ENCODE measurements around the gene USP34.
"Not testable (repeated sequence)": the region's sequence is repeated elsewhere in the genome, so short reads cannot be mapped to it uniquely, and the experiment has no call there.

The USP34 gene

GRCh38 chr2:61183795-61184194, 287.1 kb downstream of the USP34 start:
- no peak for DNase-seq (ENCODE audit: low spot score)

GRCh38 chr2:61182059-61182383, 288.9 kb downstream of the USP34 start:
- DNase-seq (ENCODE audit: low spot score), result no peak

GRCh38 chr2:61181382-61182058, 289.4 kb downstream of the USP34 start:
- DNase-seq (ENCODE audit: low spot score), result no peak

- no peak for DNase-seq (ENCODE audit: low spot score)
These were observed 290.2 kb downstream of the USP34 start for GRCh38 chr2:61180686-61181085.

GRCh38 chr2:61179701-61180639, 290.9 kb downstream of the USP34 start:
- no peak for DNase-seq (ENCODE audit: low spot score)

- no peak for DNase-seq (ENCODE audit: low spot score)
These were observed 292.0 kb downstream of the USP34 start for GRCh38 chr2:61178603-61179545.

DNA sequence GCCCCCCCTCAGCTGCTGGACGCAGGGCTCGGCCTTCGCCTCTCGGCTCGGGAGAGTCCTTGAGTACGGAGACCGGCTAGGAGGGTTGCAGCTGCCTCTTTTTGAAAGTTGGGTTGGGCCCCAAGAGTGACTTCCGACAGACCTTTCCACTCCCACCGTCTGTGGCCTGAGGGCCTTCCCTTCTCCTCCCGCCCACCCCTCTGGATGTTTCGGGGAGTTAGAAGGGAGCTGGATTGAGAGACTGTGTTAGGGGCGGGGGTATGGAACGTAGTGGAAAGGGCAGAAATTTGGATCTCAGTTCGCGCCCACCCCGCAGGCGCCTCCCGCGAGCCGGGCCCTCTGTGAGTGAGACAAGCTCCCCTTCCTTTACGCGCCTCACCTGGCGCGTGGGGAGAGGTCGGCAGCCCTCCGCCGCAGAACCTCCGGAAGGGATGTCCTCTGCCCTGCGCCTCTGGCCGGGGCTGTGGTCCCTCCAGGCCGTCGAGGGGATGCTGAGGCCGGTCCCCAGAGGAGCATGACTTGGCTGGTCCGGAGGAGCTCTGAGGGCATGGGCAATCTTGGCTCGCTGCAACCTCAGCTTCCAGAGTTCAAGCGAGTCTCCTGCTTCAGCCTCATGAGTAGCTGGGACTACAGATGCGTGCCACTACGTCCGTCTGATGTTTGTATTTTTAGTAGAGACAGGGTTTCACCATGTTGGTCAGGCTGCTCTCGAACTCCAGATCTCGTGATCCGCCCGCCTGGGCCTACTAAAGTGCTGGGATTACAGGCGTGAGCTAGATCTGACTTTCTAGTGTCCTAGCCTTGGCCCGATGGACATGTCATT, 292.9 kb downstream of the USP34 start:
- DNase-seq (ENCODE audit: low spot score), result peak; percentile 51

DNA sequence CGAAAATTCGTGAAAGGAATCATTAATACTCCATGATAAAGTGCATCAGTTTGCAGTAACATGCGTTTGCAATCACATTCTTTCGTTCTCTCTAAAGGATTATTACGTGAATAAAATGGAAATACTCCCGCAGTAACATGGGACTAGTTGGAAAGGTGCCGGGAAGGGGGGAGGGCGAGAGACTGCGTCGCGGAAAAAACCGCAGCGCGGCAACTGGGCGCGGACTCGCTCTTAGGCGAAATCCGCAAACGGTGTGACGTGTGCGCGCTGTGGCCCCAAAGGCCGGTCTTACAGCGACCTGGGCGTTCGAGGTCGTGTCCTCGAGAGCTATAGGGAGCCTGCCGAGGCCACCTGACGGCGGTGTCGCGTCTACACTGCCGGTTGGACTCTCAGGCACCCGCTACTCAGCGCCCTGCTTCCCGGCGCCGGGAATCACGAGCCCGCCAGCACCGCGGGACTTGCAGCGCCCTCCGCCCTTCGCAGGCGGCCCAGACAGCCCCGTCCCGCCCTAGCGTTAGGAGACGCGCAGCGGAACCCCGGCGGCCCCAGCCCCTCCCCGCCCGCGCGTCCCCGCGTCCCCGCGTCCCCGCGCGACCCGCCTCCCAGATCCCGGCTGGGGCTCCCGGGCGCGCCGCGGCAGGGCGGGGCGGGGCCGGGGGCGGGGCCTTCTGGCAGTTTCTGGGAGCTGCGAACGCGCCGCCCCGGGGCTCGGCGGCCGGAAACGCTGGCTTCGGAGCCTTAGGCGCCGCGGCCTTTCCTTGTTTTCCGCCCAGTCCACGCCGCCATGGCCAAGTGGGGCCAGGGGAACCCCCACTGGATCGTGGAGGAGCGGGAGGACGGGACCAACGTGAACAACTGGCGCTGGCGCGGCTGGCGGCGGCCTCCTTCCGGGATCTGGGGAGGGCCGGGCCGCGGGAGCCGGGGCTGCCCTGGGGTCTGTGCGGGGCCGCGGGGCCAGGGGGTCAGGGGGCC, 293.8 kb downstream of the USP34 start:
- DNase-seq (ENCODE audit: low spot score), result peak; percentile 93

GRCh38 chr2:61175036-61175435, 295.9 kb downstream of the USP34 start:
- DNase-seq (ENCODE audit: low spot score), result no peak

DNA sequence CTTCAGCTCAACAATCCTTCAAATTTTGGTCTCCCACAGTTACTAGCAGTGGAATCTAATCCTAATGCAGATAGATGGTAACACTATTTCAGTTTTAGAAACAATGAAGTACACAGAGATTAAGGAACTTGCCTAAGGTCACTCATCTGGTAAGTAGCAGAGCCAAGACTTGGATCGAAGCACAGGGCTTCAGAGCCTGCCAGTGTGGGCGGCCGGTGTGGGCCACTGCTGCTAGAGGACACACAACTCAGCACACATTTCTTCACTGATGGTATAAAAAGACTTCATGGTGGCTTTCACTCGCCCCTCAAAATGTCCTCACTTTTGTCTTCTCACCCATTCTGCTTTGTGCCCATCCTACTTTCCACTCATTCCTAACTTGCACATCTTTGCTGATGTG, 297.8 kb downstream of the USP34 start:
- DNase-seq (ENCODE audit: low spot score), result no peak

- no peak for DNase-seq (ENCODE audit: low spot score)
These were observed 298.2 kb downstream of the USP34 start for GRCh38 chr2:61172671-61173070.

GRCh38 chr2:61167579-61167978, 303.3 kb downstream of the USP34 start:
- DNase-seq (ENCODE audit: low spot score), result no peak

GRCh38 chr2:61165946-61166345, 304.9 kb downstream of the USP34 start:
- DNase-seq (ENCODE audit: low spot score), result no peak

DNA sequence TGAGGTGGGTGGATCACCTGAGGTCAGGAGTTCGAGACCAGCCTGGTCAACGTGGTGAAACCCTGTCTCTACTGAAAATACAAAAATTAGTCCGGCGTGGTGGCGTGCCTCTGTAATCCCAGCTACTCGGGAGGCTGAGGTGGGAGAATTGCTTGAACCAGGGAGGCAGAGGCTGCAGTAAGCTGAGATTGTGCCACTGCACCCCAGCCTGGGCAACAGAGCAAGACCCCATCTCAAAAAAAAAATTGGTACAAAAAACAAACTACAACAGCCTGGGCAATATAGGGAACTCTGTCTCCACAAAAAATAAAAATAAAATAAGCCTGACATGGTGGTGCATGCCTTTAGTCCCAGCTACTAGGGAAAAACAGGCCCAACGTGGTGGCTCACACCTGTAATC, 305.8 kb downstream of the USP34 start:
- DNase-seq (ENCODE audit: low spot score), result not testable (repeated sequence)

DNA sequence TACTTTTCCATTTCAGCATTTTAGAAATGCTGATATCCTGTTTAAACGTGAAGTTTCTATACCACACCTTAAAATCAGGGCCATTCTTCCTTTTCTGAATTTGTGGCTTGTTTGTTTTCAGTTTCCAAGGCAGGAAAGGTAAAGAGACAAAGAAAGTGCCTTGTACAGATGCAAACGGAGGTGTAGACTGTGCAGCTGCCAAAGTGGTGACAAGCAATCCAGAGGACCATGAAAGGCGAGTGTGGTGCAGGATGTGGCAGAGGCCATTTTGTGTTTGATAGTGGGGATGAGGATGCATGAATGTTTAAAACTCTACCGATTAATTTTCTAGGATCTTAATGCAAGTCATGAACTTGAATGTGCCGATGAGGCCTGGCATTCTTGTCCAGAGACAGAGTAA, 308.2 kb downstream of the USP34 start:
- DNase-seq (ENCODE audit: low spot score), result no peak

GRCh38 chr2:61161888-61162287, 309.0 kb downstream of the USP34 start, which contains the start of gene C2orf74:
C2orf74 (plus strand) TSS chr2:61162188; CDS start chr2:61162515, 327 bp downstream.
- no peak for DNase-seq (ENCODE audit: low spot score)

GRCh38 chr2:61158356-61158955, 312.4 kb downstream of the USP34 start:
- DNase-seq (ENCODE audit: low spot score), result no peak

GRCh38 chr2:61157371-61158003, 313.4 kb downstream of the USP34 start:
- DNase-seq (ENCODE audit: low spot score), result no peak

DNA sequence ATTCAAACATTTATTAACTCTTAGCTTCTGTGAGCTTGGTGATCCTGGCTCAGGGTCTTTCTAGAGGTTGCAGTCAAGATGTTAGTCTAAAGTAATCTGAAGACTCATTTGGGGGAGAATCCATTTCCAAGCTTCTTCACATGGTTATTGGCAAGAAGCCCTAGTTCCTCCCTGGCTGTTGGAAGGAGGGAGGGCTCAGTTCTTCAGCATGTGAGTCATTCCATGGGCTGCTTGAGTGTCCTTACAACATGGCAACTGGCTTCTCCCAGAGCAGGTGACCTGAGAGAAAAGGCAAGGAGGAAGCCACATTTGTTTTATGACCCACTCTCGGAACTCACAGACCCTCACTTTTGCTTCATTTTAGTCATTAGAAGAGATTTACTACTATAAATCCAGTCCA, 319.5 kb downstream of the USP34 start:
- DNase-seq (ENCODE audit: low spot score), result no peak
